CD14-positive monocyte (primary cell): Measurements from ENCODE around the gene RHOXF1. TPM values are rescaled to one million over a fixed set of nuclear protein-coding genes. Genes with fewer than 3 reads are reported as not detected.

Experiments used
- DNase-seq, 3 donors: peaks; one replicate each; pipeline ENCODE4 v3.0.0-alpha.2; 2011 to 2022
- H2AFZ ChIP-seq: 2 replicates; pipeline ENCODE4 v1.6.0; 2012; ENCODE audit warnings: mild to moderate bottlenecking, low read depth, low read length, inconsistent platforms; ENCODE audit not compliant: insufficient read depth, poor library complexity, severe bottlenecking
- H3K27ac ChIP-seq, 2 donors: 1 replicate in 1 of 2; 2 replicates in 1 of 2; pipeline ENCODE4 v1.5.1; 2012 to 2013; ENCODE audit warnings: low read length in 2 of 2, control low read depth in 1 of 2, inconsistent platforms in 1 of 2, low read depth in 1 of 2, mild to moderate bottlenecking in 1 of 2
- H3K27me3 ChIP-seq, 2 donors: one replicate each; pipeline versions ENCODE4 v1.6.0 to v1.6.1; 2011 to 2013; ENCODE audit warnings: low read length in 2 of 2; ENCODE audit not compliant: control insufficient read depth in 2 of 2, insufficient read depth in 2 of 2
- H3K36me3 ChIP-seq, 2 donors: replicated peaks in 1 of 2; 1 replicate in 1 of 2; 2 replicates in 1 of 2; pipeline versions ENCODE4 v1.5.1 to v1.6.1; 2012 to 2013; ENCODE audit warnings: low read length in 2 of 2, control low read depth in 1 of 2, inconsistent platforms in 1 of 2, mild to moderate bottlenecking in 1 of 2; ENCODE audit not compliant: insufficient read depth in 2 of 2, control insufficient read depth in 1 of 2
- H3K4me1 ChIP-seq, 2 donors: 1 replicate in 1 of 2; 2 replicates in 1 of 2; pipeline versions ENCODE4 v1.5.1 to v1.6.1; 2012 to 2013; ENCODE audit warnings: low read length in 2 of 2, control low read depth in 1 of 2, inconsistent platforms in 1 of 2, mild to moderate bottlenecking in 1 of 2, moderate library complexity in 1 of 2; ENCODE audit not compliant: insufficient read depth in 2 of 2, control insufficient read depth in 1 of 2
- H3K4me2 ChIP-seq: replicated peaks from 2 replicates; pipeline ENCODE3; 2012; ENCODE audit warnings: low read length, moderate library complexity, mild to moderate bottlenecking; ENCODE audit not compliant: poor library complexity, severe bottlenecking; ENCODE audit errors: extremely low read depth
- H3K4me3 ChIP-seq, 3 experiments: fragments of 200-600 bp in 1 of 3; sonication (generic) in 1 of 3; replicated peaks in 1 of 3; 1 replicate in 2 of 3; 2 replicates in 1 of 3; pipeline ENCODE4 v1.5.1; 2011 to 2013; ENCODE audit warnings: low read length in 3 of 3, mild to moderate bottlenecking in 3 of 3, control low read depth in 2 of 3, low read depth in 2 of 3, inconsistent platforms in 1 of 3, moderate library complexity in 1 of 3
- H3K79me2 ChIP-seq: 2 replicates; pipeline ENCODE4 v1.6.0; 2012; ENCODE audit warnings: mild to moderate bottlenecking, control low read depth, inconsistent platforms, low read length, moderate library complexity; ENCODE audit not compliant: insufficient read depth
- H3K9ac ChIP-seq: 2 replicates; pipeline ENCODE4 v1.6.0; 2017; ENCODE audit warnings: low read length, mild to moderate bottlenecking; ENCODE audit not compliant: insufficient read depth, poor library complexity, severe bottlenecking
- H3K9me3 ChIP-seq, 2 donors: replicated peaks in 1 of 2; 1 replicate in 1 of 2; 2 replicates in 1 of 2; pipeline versions ENCODE4 v1.5.1 to v1.6.1; 2012 to 2013; ENCODE audit warnings: low read length in 2 of 2, control low read depth in 1 of 2; ENCODE audit not compliant: control insufficient read depth in 1 of 2, insufficient read depth in 1 of 2
- H4K20me1 ChIP-seq: 2 replicates; pipeline ENCODE4 v1.6.0; 2012; ENCODE audit warnings: mild to moderate bottlenecking, low read length, control low read depth, moderate library complexity; ENCODE audit not compliant: insufficient read depth
- H3K27ac Mint-ChIP-seq, 7 donors: one replicate each; pipeline ENCODE4 v1.8.0; 2020; ENCODE audit warnings: mild to moderate bottlenecking in 7 of 7, mixed read lengths in 7 of 7, moderate library complexity in 6 of 7, inconsistent platforms in 2 of 7
- H3K27me3 Mint-ChIP-seq, 3 donors: one replicate each; pipeline ENCODE4 v1.8.0; 2021 to 2022; ENCODE audit warnings: low read depth in 3 of 3, mild to moderate bottlenecking in 3 of 3, mixed read lengths in 3 of 3, moderate library complexity in 3 of 3, inconsistent platforms in 1 of 3
- H3K36me3 Mint-ChIP-seq, 2 donors: one replicate each; pipeline ENCODE4 v1.8.0; 2020; ENCODE audit warnings: mixed read lengths in 2 of 2, inconsistent platforms in 1 of 2, mild to moderate bottlenecking in 1 of 2
- H3K4me1 Mint-ChIP-seq: one replicate; pipeline ENCODE4 v1.8.0; 2020; ENCODE audit warnings: mild to moderate bottlenecking, mixed read lengths
- H3K4me3 Mint-ChIP-seq, 2 donors: one replicate each; pipeline ENCODE4 v1.8.0; 2020; ENCODE audit warnings: mild to moderate bottlenecking in 2 of 2, mixed read lengths in 2 of 2, moderate library complexity in 1 of 2
- H3K9me3 Mint-ChIP-seq, 7 donors: one replicate each; pipeline ENCODE4 v1.8.0; 2020 to 2022; ENCODE audit warnings: mixed read lengths in 7 of 7, mild to moderate bottlenecking in 6 of 7, moderate library complexity in 6 of 7, inconsistent platforms in 2 of 7
- WGBS: methylation state at CpG from one replicate; pipeline ENCODE4 v1.1.5; 2013; ENCODE audit warnings: missing lambda C conversion rate; ENCODE audit not compliant: insufficient coverage; 5-methylcytosine and 5-hydroxymethylcytosine counted together
- intact Hi-C, 2 donors: fragments of 100-400 bp; cut with micrococcal nuclease; formaldehyde crosslinking; loops; one replicate each; pipeline versions ENCODE4 v1.15.0 to v1.15.1; 2023
- polyA plus RNA-seq, 3 donors: library from polyadenylated mRNA; depleted of rRNA in 1 of 3; unstranded in 2 of 3; stranded (reverse) in 1 of 3; fragments of 300-500 nt in 2 of 3; fragments of >200 nt in 1 of 3; fragmentation: Illumina TruSeq in 2 of 3; gene quantifications; 1 replicate in 2 of 3; 2 replicates in 1 of 3; pipeline ENCODE4 v1.2.3, GENCODE V29; 2012 to 2021
- TF ChIP-seq, protein P1 (sequence below): fragments of 200-600 bp; IDR thresholded peaks from one replicate; pipeline ENCODE4 v1.8.0; 2022; ENCODE audit warnings: antibody characterized with exemption, mild to moderate bottlenecking

RHOXF1 gene
- polyA plus RNA-seq, 3 donors: 0.28 TPM; not detected in 2

DNA sequence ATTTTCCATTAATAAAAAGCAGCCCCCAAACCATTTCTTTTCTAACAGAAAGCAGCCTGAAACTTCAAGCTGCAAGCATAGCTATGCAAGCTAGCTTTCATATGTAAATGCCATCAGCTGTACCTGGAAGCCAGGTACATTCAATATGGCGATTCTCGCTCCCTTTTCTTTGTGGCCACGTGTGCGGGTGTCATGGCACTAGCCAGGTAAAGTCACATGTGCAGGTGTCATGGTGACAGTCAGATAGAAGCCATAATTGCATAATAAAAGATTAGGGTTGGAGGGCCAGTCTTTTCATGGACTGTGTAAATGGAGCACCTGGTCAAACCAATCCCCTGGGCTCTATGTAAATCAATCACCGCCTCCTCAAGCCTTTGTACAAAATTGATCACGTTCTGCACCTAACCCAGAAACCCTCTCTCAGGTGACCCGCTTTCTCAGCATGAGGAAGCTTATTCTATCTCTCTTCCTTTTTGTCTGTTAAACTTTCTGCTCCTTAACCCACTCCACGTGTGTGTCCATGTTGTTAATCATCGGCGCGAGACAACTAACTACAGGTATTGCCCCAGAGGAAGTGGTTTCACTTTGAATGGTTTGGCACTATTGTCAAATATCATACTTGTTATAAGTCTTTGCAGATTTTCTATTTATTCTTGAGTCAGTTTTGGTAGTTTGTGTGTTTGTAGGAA is 24.7 kb upstream of the RHOXF1 start:
- Histone ChIP-seq H3K36me3 (no peaks in the 10 kb centered on the region), H3K4me2 (no peak overlapping the region), H3K4me3 (no peak overlapping the region), H4K20me1 (no peaks in the 10 kb centered on the region), H3K4me1 (peaks cover 15 to 24% of the 10 kb centered on the region in 2 donors), H3K27me3 (no peaks in the 10 kb centered on the region), H3K9ac (no peak overlapping the region), H3K79me2 (no peaks in the 10 kb centered on the region), H2AFZ (no peak overlapping the region), H3K27ac (no peak overlapping the region), H3K9me3 (no peaks in the 10 kb centered on the region)
- Mint-ChIP-seq H3K36me3 (no peaks in the 10 kb centered on the region), H3K27me3 (peaks cover 0 to 21% (median 0%) of the 10 kb centered on the region in 3 donors), H3K27ac (no peak overlapping the region), H3K9me3 (peaks cover 0 to 5% (median 0%) of the 10 kb centered on the region in 7 donors), H3K4me3 (no peak overlapping the region), H3K4me1 (peaks cover 28% of the 10 kb centered on the region)
- DNase-seq: no peak
- TF ChIP-seq, protein P1, sequence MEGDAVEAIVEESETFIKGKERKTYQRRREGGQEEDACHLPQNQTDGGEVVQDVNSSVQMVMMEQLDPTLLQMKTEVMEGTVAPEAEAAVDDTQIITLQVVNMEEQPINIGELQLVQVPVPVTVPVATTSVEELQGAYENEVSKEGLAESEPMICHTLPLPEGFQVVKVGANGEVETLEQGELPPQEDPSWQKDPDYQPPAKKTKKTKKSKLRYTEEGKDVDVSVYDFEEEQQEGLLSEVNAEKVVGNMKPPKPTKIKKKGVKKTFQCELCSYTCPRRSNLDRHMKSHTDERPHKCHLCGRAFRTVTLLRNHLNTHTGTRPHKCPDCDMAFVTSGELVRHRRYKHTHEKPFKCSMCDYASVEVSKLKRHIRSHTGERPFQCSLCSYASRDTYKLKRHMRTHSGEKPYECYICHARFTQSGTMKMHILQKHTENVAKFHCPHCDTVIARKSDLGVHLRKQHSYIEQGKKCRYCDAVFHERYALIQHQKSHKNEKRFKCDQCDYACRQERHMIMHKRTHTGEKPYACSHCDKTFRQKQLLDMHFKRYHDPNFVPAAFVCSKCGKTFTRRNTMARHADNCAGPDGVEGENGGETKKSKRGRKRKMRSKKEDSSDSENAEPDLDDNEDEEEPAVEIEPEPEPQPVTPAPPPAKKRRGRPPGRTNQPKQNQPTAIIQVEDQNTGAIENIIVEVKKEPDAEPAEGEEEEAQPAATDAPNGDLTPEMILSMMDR: no peak
- WGBS: no CpG with 5 or more reads among the region's 11 CpGs
- intact Hi-C loops: no loop called here

DNA sequence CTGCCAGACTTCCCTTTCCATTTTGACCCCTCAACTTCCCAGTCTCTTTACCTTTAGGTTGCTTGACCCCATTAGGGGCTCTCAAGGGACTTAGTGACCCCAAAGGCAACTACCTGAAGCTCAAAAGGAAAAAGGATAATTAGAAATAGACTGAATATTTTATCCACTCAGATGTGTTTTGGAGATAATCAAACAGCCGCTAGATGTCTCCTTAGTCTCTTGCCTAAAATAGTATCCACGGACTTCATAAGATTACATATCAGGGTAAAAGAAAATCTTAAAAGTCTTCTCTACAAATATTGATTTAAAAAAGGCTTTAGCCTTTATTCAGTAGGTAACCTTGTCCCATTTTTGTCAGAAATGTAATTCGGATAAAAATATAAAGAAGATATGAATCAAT is 21.7 kb upstream of the RHOXF1 start:
- Histone ChIP-seq H3K4me1 (no peaks in the 10 kb centered on the region), H3K27me3 (no peaks in the 10 kb centered on the region), H2AFZ (no peak overlapping the region), H3K79me2 (no peaks in the 10 kb centered on the region), H3K4me3 (no peak overlapping the region), H4K20me1 (no peaks in the 10 kb centered on the region), H3K36me3 (no peaks in the 10 kb centered on the region), H3K9ac (no peak overlapping the region), H3K9me3 (no peaks in the 10 kb centered on the region), H3K27ac (no peak overlapping the region), H3K4me2 (no peak overlapping the region)
- Mint-ChIP-seq H3K36me3 (no peaks in the 10 kb centered on the region), H3K9me3 (no peaks in the 10 kb centered on the region), H3K27me3 (peaks cover 0 to 11% (median 0%) of the 10 kb centered on the region in 3 donors), H3K27ac (no peak overlapping the region), H3K4me3 (no peak overlapping the region), H3K4me1 (peaks cover 4% of the 10 kb centered on the region)
- intact Hi-C loops: no loop called here
- no peak for DNase-seq
- TF ChIP-seq, protein P1: no peak
- WGBS: no CpG with 5 or more reads among the region's 3 CpGs
